ENCODE data around the gene AP2A1.
A peak's percentile ranks its signal among the peaks of the same experiment; 100 is the strongest.

The AP2A1 gene

DNA sequence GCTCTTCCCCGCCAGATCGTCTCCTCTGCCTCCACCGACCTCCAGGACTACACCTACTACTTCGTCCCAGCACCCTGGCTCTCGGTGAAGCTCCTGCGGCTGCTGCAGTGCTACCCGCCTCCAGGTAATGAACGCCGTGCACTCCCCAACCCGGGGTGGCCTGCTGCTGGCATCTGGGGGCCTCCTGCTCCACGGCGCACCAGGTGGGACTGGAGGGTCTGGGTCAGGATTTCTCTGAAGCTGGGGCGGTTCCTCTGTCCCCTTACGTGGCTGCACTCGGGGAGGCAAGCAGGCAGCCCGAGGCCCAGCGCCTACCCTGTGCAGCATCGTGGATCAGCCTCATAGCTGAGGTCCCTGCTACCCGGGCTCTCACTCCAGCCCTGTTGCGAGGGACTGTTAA is 28.8 kb downstream of the AP2A1 start:
- no peak for DNase-seq

DNA sequence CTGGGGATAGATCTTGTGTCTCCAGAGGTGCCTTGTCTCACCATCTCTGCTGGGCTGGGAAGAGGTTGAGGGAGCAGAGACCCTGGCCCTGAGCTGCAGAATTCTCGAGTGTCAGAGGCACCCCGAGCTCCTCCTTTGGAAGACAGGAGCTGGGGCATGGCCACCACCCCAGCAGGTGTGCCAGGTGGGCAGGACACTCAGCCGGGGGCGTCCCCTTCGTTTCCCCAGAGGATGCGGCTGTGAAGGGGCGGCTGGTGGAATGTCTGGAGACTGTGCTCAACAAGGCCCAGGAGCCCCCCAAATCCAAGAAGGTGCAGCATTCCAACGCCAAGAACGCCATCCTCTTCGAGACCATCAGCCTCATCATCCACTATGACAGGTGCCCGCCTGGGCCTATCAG is 31.8 kb downstream of the AP2A1 start:
- no peak for DNase-seq

DNA sequence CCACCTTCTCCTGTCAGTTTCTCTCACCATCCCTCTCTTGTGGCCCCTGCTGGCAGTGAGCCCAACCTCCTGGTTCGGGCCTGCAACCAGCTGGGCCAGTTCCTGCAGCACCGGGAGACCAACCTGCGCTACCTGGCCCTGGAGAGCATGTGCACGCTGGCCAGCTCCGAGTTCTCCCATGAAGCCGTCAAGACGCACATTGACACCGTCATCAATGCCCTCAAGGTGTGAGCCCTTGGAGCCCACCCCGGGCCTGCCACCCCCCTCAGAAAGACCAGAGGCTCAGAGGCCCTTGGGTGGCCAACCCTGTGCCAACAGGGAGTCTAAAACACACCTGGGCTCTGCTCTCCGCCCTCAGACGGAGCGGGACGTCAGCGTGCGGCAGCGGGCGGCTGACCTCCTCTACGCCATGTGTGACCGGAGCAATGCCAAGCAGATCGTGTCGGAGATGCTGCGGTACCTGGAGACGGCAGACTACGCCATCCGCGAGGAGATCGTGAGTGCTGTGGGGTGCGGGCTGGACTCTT is 32.5 kb downstream of the AP2A1 start:
- no peak for DNase-seq

DNA sequence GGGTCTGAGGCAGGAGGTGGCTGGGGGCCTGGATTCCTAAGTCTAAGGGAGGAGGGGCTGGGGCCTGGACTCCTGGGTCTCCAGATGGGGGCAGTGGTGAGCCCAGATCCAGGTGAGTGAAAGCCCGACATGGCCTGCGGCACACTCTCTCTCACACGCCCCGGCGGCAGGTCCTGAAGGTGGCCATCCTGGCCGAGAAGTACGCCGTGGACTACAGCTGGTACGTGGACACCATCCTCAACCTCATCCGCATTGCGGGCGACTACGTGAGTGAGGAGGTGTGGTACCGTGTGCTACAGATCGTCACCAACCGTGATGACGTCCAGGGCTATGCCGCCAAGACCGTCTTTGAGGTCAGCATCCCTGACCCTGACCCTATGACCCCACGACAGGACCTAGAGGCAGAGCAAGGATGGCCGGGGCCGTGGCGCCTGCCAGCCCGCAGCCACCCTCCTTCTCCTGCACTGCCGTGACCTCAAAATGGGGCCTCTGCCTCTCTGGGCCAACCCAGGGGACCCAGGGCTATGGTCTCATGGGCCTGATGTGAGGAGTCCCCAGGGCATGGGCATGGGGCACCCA is 33.1 kb downstream of the AP2A1 start:
- DNase-seq: no peak

DNA sequence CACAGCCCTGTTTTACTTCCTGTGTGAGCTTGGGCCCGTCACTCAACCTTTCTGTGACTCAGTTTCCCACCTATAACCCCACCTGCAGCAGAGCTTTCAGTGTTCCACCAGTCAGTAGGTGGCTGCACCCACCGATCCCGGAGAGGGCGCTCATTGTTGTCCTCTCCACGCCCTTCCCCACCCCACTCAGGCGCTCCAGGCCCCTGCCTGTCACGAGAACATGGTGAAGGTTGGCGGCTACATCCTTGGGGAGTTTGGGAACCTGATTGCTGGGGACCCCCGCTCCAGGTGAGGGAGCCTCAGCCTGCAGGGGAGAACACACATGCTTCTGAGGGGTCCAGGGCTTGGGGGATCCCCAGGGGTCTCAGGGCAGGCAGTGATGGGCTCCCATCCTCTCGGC is 34.0 kb downstream of the AP2A1 start:
- no peak for DNase-seq

DNA sequence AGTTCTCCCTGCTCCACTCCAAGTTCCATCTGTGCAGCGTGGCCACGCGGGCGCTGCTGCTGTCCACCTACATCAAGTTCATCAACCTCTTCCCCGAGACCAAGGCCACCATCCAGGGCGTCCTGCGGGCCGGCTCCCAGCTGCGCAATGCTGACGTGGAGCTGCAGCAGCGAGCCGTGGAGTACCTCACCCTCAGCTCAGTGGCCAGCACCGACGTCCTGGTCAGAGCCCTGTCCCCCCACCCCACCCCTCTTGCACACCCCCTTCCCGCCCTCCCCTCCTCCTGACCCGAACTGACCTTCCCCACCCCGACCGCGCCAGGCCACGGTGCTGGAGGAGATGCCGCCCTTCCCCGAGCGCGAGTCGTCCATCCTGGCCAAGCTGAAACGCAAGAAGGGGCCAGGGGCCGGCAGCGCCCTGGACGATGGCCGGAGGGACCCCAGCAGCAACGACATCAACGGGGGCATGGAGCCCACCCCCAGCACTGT is 34.6 kb downstream of the AP2A1 start:
- no peak for DNase-seq

DNA sequence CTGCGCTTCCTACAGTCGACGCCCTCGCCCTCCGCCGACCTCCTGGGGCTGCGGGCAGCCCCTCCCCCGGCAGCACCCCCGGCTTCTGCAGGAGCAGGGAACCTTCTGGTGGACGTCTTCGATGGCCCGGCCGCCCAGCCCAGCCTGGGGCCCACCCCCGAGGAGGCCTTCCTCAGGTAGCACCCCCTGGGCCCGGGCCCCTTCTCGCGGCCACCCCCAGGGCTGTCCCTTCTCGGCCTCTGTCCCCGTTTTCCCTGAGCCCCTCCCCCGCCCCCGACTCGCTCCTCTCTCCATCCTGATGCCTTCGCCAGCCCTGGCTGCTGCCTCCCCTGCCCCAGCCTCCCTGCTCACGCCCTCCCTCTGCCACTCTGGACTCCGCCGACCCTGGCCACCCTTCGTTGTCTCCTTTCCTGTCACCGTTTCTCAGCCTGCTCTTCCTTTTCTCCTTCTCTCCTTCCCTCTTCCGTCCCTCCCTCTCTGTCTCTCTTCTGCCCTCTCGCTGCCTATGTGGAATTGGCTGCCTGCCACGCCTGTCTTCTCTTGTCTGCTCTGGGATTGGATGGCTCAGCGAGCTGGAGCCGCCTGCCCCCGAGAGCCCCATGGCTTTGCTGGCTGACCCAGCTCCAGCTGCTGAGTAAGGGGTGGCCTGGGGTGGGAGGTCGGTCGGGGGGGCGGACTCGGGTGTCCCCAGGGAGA is 35.3 kb downstream of the AP2A1 start:
- DNase-seq: peak; percentile 52

DNA sequence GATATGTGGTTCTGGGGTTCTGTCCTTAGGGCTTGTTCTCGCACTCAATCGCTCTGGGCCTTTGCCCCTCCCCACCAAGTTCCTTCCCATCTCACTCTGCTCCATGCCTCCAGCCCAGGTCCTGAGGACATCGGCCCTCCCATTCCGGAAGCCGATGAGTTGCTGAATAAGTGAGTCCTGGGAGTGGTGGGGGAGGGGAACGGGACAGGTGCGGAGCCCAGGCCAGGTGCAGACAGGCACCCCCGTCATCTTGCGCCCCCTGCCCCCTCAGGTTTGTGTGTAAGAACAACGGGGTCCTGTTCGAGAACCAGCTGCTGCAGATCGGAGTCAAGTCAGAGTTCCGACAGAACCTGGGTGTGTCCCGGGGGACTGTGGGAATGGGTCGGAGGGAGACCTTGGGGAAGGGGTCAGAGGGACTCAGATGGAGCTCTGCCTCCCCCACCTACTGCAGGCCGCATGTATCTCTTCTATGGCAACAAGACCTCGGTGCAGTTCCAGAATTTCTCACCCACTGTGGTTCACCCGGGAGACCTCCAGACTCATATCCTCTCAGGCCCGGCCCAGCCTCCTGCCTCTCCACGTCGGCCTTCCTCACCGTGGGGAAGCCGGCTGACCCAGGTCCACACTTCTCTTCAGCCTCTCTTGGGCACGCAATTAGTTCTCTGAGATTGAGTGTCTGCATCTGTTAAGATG is 36.2 kb downstream of the AP2A1 start:
- DNase-seq: no peak

DNA sequence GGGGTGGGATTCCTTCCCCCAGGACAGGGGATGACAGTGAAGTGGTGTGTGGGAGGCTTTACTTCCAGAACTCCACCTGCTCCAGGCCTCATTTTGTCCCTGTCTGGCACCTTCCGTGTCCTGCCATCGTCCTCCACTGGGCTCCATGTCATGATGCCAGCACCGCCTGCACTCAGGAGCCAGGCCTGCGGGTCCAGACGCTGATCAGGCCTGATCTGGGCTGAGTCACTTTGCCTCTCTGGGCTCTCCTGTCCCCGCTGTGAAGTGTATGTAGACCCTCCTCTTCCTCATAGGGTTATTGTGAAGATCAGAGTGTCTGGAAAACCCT is 36.7 kb downstream of the AP2A1 start:
- no peak for DNase-seq

DNA sequence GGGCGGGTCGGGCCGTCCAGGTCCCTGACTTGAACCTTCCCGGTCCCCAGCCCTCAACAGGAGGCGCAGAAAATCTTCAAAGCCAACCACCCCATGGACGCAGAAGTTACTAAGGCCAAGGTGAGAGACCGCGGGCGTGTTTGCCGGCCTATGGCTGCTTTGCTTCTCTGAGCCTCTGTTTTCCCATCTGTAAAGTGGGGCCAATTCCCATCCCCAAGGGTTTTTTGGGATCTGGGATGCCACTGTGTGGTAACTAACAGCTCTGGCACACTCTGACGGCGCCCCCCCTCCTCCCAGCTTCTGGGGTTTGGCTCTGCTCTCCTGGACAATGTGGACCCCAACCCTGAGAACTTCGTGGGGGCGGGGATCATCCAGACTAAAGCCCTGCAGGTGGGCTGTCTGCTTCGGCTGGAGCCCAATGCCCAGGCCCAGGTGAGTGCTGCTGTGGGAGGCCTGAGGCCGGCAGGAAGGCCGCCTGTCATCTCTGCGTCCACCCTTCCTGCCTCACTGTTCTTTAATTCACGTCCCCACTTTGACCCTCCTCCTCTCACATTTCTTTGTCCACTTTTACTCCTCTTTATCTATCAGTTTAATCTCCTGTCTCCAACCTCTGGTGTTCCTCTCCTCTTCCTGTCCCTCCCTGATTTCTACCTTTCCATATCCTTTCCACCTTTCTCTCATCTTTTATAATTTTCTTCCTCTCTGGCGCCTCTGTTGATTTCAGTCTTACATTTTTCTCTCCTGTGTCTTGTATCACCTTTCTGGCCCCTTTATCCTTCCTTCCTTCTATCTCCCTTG is 39.2 kb downstream of the AP2A1 start:
- no peak for DNase-seq

DNA sequence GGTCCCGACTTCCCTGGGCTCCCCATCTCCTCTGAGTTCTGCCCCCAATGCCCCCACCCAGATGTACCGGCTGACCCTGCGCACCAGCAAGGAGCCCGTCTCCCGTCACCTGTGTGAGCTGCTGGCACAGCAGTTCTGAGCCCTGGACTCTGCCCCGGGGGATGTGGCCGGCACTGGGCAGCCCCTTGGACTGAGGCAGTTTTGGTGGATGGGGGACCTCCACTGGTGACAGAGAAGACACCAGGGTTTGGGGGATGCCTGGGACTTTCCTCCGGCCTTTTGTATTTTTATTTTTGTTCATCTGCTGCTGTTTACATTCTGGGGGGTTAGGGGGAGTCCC is 39.8 kb downstream of the AP2A1 start:
- DNase-seq: no peak

DNA sequence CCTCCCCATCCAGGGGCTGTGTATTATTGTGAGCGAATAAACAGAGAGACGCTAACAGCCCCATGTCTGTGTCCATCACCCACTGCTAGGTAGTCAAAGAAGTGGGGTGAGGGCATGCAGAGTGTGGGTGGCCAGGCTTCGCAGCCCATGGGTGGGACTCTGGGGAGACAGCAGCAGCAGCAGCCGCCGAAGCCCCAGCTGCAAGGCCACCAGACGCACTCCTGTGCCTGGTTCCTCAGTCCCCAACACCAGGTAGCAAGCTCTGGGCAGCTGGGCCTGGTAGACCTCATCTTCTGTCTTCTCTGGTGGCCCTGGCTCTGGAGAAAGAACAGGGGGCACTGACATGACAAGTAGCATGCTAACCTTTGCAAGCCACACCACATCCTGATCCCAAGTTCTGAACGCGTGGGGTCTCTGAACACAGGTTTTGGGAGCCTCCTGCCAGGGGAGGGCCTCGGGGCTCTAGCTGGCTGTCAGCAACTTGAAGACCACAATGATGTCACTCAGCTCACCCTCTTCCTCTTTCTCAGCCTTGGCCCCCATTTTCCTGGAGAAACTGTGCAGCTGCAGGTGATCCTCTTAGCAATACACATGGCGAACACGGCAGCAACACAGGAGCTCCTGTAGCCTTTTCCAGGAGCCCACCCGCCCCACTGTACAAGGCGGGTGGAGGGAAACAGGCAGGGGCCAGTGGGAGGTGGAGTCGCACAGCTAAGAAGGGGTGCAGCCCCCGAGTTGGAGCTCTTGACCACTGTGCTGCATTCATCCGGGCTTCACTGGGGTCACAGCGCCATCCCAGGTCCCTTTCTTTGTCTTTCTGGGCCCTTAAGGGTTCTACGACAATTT is 40.5 kb downstream of the AP2A1 start:
- DNase-seq: no peak

DNA sequence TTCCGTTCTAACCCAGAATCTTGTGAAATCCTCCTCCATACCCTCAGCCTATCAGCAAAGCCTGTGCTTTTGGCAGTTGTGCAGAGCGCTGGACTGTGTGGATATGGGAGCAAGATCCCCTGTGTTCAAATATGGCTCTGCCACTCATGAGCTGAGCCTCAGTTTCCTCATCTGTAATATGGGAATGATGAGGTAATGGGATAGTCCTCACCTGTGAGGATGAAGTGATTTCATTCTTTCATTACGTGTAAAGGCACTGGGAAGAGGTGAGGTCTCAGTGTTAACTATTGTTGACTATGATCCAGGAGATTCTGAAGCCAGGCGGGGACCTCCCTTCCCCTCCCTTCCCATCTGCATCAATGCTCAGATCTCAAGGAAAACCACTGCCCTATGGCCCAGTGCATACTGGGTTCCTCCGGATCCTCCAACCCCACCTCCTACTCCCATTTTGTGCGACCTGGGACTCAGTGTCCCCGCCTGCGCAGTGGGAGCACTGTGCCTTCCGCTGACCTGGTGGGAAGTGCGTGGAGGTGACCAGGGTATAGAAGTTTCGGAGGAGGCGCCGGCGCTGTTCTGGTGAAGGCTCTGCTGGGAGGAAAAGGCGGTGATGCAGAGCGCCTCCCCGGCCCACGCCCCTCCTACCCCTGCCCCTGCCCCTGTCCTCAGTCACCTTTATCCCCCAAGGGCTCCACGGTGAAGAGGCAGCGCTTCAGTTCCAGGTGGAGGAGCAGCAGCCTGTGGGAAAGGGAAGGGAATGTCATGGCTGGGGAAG is 41.3 kb downstream of the AP2A1 start:
- DNase-seq: no peak

DNA sequence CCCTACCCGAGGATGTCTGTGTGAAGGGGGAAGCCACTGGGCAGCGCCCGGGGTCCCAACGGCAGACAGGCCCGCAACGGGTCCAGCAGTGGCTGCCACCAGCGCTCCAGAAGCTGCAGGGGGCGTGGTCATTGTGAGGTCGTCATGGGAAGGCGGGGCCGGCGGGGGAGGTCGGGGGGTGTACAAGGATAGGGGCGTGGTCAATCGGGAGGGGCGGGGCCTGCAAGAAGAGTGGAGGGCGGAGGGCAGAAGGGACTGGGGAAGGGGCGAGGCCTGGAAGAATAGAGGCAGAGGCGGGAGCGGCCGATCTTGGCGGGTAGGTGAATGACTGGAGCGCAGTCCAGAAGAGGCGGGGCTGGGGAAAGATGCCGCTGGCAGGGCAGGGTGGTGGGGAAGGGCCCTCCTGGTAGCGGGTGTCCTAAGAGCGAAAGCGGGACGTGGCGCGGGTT is 41.9 kb downstream of the AP2A1 start:
- DNase-seq: peak; percentile 71

DNA sequence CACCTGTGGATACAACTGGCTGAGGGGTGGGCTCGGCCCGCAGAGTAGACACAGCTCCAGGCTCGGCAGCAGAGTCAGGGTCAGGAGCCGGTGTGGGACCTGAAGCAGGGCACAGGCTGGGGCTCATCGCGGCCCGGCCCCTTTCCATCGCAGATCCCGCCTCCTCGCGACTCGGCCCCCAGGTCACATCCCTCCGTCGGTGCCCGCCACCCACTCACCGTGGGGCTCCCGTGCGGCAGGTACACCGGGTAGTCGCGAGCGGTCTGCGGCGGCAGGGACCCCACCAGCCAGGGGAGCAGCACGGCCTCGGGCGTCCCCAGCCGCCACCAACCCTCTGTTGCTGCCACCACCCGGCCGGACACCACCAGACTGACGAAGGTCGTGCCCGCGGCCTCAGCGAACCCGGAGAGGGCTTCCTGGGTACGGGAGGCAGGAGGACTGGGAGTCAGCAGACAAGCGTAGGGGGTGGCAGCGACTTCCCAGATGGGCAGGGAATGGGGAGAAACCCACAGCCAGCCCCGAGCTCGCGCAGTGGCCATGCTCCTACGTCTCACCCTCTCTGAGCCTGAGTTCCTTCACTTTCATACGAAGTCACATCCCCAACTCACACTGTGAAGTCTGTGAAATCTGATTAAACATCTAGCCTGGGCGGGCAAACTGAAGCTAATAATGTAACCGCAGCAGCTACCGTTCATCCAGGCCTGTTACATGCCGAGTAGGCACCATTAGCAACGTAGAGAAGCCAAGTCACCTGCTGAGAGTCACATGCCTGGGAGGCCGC is 42.5 kb downstream of the AP2A1 start:
- DNase-seq: no peak

DNA sequence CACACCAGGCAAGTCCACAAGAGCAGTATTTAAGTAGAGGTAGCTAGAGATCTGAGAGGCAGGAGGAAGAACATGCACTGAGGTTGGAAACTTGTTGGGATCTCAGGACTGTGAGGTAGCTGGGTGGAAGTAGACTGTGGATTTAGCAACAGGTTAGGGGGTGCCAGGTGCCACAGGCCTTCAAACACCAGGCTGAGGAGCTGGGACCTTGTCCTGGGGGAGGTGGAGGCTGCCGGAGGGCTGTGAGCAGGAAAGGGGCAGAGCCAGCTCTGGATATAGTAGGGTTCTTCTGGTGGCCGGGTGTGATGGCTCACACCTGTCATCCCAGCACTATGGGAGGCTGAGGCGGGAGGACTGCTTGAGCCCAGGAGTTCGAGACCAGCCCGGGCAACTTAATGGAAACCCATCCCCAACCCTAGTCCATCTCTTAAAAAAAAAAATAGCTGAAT is 43.2 kb downstream of the AP2A1 start:
- no peak for DNase-seq

DNA sequence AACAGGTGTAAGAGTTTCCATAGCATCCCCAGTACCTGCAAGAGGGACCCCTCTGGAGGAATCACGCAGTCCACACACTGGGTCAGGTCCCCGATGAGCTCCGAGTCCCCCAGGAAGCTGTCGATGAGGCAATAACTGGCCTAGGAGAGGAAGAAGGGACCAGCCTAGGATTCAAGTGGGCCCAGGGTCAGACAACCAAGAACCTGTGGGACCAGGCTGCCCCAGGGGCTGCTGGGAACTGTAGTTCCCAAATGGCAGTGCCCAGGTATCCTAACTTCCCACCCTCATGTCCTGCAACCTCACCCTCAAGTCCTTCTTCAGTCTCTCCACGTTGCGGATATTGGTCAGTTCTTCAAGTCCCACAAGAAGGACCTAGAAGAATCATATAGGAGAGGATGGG is 44.5 kb downstream of the AP2A1 start:
- no peak for DNase-seq

DNA sequence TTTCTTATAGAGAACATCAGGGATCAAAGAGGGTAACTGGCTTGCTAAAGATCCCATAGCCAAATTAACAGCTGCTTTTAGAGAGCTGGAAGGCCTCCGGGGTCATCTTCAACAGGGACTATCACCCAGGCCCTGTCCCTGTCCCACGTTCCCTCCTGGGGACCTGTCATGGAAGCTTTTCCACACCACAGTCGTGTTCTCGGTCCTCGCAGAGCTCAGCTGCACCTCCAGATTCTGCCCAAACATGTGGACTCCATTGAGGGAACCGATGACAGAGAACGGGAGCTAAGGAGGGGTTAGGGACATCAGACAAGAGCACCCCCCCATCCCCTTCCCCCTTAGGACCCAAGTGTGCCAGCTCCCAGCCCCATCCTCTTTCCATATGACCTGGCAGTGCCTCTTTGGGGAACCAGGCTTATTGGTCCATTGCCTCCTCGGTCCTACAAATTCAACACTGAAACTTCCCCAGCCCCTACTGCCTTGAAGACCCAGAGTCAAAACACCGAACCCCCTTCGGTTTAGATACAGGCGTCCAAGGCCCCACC is 45.7 kb downstream of the AP2A1 start:
- no peak for DNase-seq

DNA sequence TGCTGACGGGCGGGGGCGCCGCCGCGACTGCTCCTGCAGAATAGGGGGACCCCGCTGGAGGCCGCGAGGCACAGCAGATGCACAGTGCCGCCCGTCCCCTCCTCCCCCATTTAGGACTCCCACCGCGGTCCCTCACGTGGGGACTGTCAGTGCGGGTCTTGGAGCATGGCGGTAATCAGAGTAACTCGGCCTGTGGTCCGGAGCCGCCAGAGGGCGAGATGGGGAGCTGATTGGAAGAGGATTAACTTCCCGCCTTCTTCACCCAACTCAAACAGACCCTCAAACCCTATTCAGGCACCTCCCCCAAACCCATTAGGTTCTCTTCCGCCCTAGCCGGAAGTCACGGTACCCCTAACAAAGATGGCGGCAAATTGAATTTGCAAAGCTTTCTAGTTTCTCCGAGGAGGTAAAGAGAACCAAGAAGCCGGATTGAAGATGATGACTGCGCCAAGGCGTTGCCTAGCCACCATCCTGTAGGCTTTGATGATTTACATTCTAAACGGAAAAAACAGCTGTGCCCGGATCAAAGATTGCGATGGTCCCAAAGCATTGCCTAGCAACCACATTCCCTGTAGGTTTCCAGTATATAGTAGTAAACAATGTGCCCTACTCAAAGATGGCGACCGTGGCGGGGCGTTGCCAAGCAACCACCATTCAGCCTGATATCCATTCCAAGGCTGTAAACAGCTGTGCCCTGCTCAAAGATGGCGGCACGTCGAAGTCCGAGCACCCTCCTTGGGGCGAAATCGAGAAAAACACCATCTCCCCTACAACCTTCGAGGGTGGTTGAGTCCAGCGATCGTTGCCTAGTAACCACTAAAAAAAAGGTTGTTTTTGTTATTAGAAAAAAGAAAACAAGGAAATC is 46.4 kb downstream of the AP2A1 start, which contains the start of gene FUZ:
Gene FUZ (minus strand): TSS at position 296 of the 865 bp plus-strand sequence. CDS start 186 bp downstream, at position 110.
- DNase-seq: peak; percentile 94
